HFFc6 (cell line): ENCODE data around the gene TRIP10. TPM values are rescaled to one million over a fixed set of nuclear protein-coding genes. Genes with fewer than 3 reads are reported as not detected.
A peak's percentile ranks its signal among the peaks of the same experiment; 100 is the strongest.

Experiments used
- DNase-seq: peaks from one replicate; pipeline ENCODE4 v3.0.0-alpha.2; 2018
- H3K27ac Mint-ChIP-seq: 2 replicates; pipeline ENCODE4 v1.8.0; 2020; ENCODE audit warnings: mild to moderate bottlenecking, mixed read lengths
- H3K27me3 Mint-ChIP-seq: 2 replicates; pipeline ENCODE4 v1.8.0; 2021; ENCODE audit warnings: mild to moderate bottlenecking, moderate library complexity, mixed read lengths; ENCODE audit not compliant: insufficient read depth
- H3K36me3 Mint-ChIP-seq: 2 replicates; pipeline ENCODE4 v1.8.0; 2021; ENCODE audit warnings: low read depth, mixed read lengths
- H3K4me1 Mint-ChIP-seq: 2 replicates; pipeline ENCODE4 v1.8.0; 2020; ENCODE audit warnings: low read depth, mixed read lengths
- H3K4me3 Mint-ChIP-seq: 2 replicates; pipeline ENCODE4 v1.8.0; 2020; ENCODE audit warnings: mild to moderate bottlenecking, moderate library complexity, mixed read lengths
- H3K9me3 Mint-ChIP-seq: 2 replicates; pipeline ENCODE4 v1.8.0; 2020; ENCODE audit warnings: mild to moderate bottlenecking, mixed read lengths
- CTCF ChIP-seq: fragments of 200-600 bp; sonication (generic); IDR thresholded peaks from 2 replicates; pipeline ENCODE4 v1.5.0; 2021; ENCODE audit warnings: antibody characterized with exemption, mild to moderate bottlenecking
- total RNA-seq, 6 experiments: library from RNA; stranded (reverse); fragmentation: NEBNext Ultra II Directional; extraction: Animal tissue kit (Norgen Biotek cat#: 25700); gene quantifications; 2 replicates in 1 of 6; 3 replicates in 5 of 6; pipeline ENCODE4 v1.2.3, GENCODE V29; 2021

TRIP10 gene
- total RNA-seq, 6 experiments from 2014 or later = 46.1 to 53.3 (median 48.8) TPM

- Mint-ChIP-seq H3K27ac (no peak overlapping the region), H3K36me3 (peaks cover 13% of the 10 kb centered on the region), H3K27me3 (no peaks in the 10 kb centered on the region; the same call in 1 of the 2 replicates), H3K9me3 (no peaks in the 10 kb centered on the region), H3K4me1 (no peaks in the 10 kb centered on the region), H3K4me3 (no peak overlapping the region)
- DNase-seq = no peak
- TF ChIP-seq CTCF = no peak
Observed at GRCh38 chr19:6730153-6730804, 9.2 kb upstream of the TRIP10 start.

GRCh38 chr19:6730941-6731670 lies 8.4 kb upstream of the TRIP10 start:
- DNase-seq = no peak
- Mint-ChIP-seq H3K27me3 (no peaks in the 10 kb centered on the region; the same call in 1 of the 2 replicates), H3K4me1 (peaks cover 4% of the 10 kb centered on the region), H3K27ac (no peak overlapping the region), H3K9me3 (no peaks in the 10 kb centered on the region), H3K36me3 (peaks cover 13% of the 10 kb centered on the region), H3K4me3 (no peak overlapping the region)
- TF ChIP-seq CTCF = no peak

GRCh38 chr19:6731822-6732221 lies 7.7 kb upstream of the TRIP10 start:
- peaks cover 13% of the 10 kb centered on the region for H3K36me3 Mint-ChIP-seq
- DNase-seq = no peak
- H3K9me3 Mint-ChIP-seq = no peaks in the 10 kb centered on the region
- no peak for TF ChIP-seq CTCF
- no peaks in the 10 kb centered on the region; the same call in 1 of the 2 replicates for H3K27me3 Mint-ChIP-seq
- peaks cover 10% of the 10 kb centered on the region for H3K4me1 Mint-ChIP-seq
- no peak overlapping the region for H3K27ac Mint-ChIP-seq
- no peak overlapping the region for H3K4me3 Mint-ChIP-seq

- no peak overlapping the region for H3K27ac Mint-ChIP-seq
- peaks cover 13% of the 10 kb centered on the region for H3K36me3 Mint-ChIP-seq
- no peak overlapping the region for H3K4me3 Mint-ChIP-seq
- H3K9me3 Mint-ChIP-seq = no peaks in the 10 kb centered on the region
- no peak for DNase-seq
- TF ChIP-seq CTCF = no peak
- H3K4me1 Mint-ChIP-seq = peaks cover 11% of the 10 kb centered on the region
- no peaks in the 10 kb centered on the region; the same call in 1 of the 2 replicates for H3K27me3 Mint-ChIP-seq
Observed at GRCh38 chr19:6732803-6733337, 6.6 kb upstream of the TRIP10 start.

- Mint-ChIP-seq H3K4me3 (no peak overlapping the region), H3K36me3 (peaks cover 13% of the 10 kb centered on the region), H3K9me3 (no peaks in the 10 kb centered on the region), H3K4me1 (peaks cover 18% of the 10 kb centered on the region), H3K27me3 (no peaks in the 10 kb centered on the region; the same call in 1 of the 2 replicates), H3K27ac (no peak overlapping the region)
- no peak for DNase-seq
- peak; percentile 72 for TF ChIP-seq CTCF
Observed at GRCh38 chr19:6733338-6734095, 6.0 kb upstream of the TRIP10 start.
